Vagina (tissue), 2 donors: ENCODE results near the gene PSMB10.
A peak's percentile ranks its signal among the peaks of the same experiment; 100 is the strongest.

Source experiments
- POLR2A ChIP-seq, 2 donors: fragments of 450-650 bp; IDR thresholded peaks; one replicate each; pipeline ENCODE4 v1.6.1; 2017; ENCODE audit warnings: antibody characterized with exemption in 2 of 2, mild to moderate bottlenecking in 2 of 2, moderate library complexity in 2 of 2
- POLR2AphosphoS5 ChIP-seq, 2 donors: sonication (generic); formaldehyde crosslinking; IDR thresholded peaks; one replicate each; pipeline ENCODE4 v1.9.0; 2017; ENCODE audit warnings: antibody characterized with exemption in 2 of 2, mild to moderate bottlenecking in 2 of 2, low read depth in 1 of 2; ENCODE audit not compliant: insufficient read depth in 1 of 2
- TF ChIP-seq, protein P1 (sequence below), 3 experiments: fragments of 450-650 bp in 2 of 3; fragments of 200-600 bp in 1 of 3; sonication (generic) in 1 of 3; IDR thresholded peaks; one replicate each; pipeline ENCODE4 v1.5.1; 2017 to 2019; ENCODE audit warnings: antibody characterized with exemption in 3 of 3, mild to moderate bottlenecking in 2 of 3, moderate library complexity in 2 of 3

DNA sequence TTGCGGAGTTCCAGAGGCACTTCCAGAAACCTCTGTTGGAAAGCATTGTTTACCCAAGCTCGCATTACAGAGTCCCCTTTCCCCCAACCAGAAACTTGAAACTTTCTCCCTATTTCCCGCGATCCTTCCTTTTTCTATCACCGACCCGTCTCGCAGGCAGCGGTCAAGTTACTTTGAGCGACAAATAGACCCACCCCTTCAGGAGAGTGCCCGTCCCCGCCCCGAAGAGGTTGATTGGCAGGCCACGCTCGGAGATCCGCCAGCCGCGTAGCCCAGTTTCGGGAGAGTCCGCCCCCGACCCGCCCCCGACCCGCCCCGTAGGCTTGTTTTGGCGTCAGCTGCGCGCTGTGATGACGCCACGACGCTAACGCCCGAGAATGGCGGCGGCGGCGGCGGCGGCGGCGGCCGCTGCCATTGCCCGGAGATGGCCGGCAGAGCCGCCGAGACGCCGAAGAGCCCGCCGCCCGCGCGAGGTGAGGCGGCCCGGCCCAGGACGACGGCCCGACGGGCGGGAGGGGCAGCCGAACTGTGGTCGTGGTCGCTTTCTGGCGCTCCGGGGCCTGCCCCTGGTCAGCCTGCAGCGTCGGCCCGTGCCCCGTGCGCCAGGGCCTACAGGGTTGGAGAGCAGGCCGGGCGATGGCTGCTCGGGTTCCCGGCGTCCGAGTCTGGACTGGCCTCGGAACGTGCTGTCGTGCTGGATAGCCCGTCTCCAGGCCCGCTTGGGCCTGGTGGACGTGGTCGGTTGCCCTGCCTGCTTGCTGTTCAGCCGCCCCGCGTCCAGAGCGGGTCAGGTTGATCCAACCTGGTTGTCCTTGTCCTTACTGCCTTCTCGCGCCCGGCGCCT is 43.5 kb downstream of the PSMB10 start, which contains the start of gene PSKH1:
- TF ChIP-seq, protein P1, sequence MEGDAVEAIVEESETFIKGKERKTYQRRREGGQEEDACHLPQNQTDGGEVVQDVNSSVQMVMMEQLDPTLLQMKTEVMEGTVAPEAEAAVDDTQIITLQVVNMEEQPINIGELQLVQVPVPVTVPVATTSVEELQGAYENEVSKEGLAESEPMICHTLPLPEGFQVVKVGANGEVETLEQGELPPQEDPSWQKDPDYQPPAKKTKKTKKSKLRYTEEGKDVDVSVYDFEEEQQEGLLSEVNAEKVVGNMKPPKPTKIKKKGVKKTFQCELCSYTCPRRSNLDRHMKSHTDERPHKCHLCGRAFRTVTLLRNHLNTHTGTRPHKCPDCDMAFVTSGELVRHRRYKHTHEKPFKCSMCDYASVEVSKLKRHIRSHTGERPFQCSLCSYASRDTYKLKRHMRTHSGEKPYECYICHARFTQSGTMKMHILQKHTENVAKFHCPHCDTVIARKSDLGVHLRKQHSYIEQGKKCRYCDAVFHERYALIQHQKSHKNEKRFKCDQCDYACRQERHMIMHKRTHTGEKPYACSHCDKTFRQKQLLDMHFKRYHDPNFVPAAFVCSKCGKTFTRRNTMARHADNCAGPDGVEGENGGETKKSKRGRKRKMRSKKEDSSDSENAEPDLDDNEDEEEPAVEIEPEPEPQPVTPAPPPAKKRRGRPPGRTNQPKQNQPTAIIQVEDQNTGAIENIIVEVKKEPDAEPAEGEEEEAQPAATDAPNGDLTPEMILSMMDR (IDR thresholded peaks at IDR 0.05), result no peak
- peak; percentile 58 to 71 for TF ChIP-seq POLR2AphosphoS5 (IDR thresholded peaks at IDR 0.05; ENCODE audit: insufficient read depth in 1 of 2, low read depth in 1 of 2)
- peak in 1 of 2 donors; percentile 81 for TF ChIP-seq POLR2A (IDR thresholded peaks at IDR 0.05)
